ENCODE data around the gene ARPC2. TPM values are rescaled to one million over a fixed set of nuclear protein-coding genes. Genes with fewer than 3 reads are reported as not detected.

ARPC2 gene
- total and polyA plus RNA-seq, 2 of the 13 experiments (the other 11 are each of a cell fraction or from before 2014, with no cell fraction given) = 168 to 303 TPM

- TF ChIP-seq ZNF275 (CRISPR knock-in tag; IDR thresholded peaks at IDR 0.05; ENCODE audit: borderline replicate concordance) (no peak), STAT6 (CRISPR knock-in tag; IDR thresholded peaks at IDR 0.05; ENCODE audit: borderline replicate concordance) (no peak), NBN (conservative IDR thresholded peaks at IDR 0.05) (no peak), ZBTB43 (CRISPR knock-in tag; conservative IDR thresholded peaks at IDR 0.05) (0 out of 2 replicates have a peak, but pooled peaks have one; percentile 24), THAP11 (CRISPR knock-in tag; IDR thresholded peaks at IDR 0.05) (no peak), ZNF619 (CRISPR knock-in tag; IDR thresholded peaks at IDR 0.05) (no peak), ZNF503 (CRISPR knock-in tag; IDR thresholded peaks at IDR 0.05) (peak; percentile 29; the same call in 1 of the 2 replicates), ZNF513 (CRISPR knock-in tag; conservative IDR thresholded peaks at IDR 0.05) (no peak), GATAD2A (CRISPR knock-in tag; IDR thresholded peaks at IDR 0.05) (no peak), ZNF552 (CRISPR knock-in tag; IDR thresholded peaks at IDR 0.05; ENCODE audit: borderline replicate concordance) (no peak), NFIB (CRISPR knock-in tag; IDR thresholded peaks at IDR 0.05; ENCODE audit: borderline replicate concordance) (no peak), ZNF460 (CRISPR knock-in tag; IDR thresholded peaks at IDR 0.05; ENCODE audit: borderline replicate concordance) (no peak), ZNF383 (CRISPR knock-in tag; IDR thresholded peaks at IDR 0.05; ENCODE audit: borderline replicate concordance) (no peak), IKZF5 (CRISPR knock-in tag; IDR thresholded peaks at IDR 0.05) (no peak), ISX (CRISPR knock-in tag; conservative IDR thresholded peaks at IDR 0.05) (no peak), ZNF782 (CRISPR knock-in tag; IDR thresholded peaks at IDR 0.05; ENCODE audit: borderline replicate concordance) (no peak), HNRNPH1 (optimal IDR thresholded peaks at IDR 0.05; ENCODE audit: low read depth, low read length) (no peak)
Observed at GRCh38 chr2:218293715-218294429, 76.9 kb downstream of the ARPC2 start (continued).
